ENCODE data around the gene DENND4A.

Gene DENND4A

DNA sequence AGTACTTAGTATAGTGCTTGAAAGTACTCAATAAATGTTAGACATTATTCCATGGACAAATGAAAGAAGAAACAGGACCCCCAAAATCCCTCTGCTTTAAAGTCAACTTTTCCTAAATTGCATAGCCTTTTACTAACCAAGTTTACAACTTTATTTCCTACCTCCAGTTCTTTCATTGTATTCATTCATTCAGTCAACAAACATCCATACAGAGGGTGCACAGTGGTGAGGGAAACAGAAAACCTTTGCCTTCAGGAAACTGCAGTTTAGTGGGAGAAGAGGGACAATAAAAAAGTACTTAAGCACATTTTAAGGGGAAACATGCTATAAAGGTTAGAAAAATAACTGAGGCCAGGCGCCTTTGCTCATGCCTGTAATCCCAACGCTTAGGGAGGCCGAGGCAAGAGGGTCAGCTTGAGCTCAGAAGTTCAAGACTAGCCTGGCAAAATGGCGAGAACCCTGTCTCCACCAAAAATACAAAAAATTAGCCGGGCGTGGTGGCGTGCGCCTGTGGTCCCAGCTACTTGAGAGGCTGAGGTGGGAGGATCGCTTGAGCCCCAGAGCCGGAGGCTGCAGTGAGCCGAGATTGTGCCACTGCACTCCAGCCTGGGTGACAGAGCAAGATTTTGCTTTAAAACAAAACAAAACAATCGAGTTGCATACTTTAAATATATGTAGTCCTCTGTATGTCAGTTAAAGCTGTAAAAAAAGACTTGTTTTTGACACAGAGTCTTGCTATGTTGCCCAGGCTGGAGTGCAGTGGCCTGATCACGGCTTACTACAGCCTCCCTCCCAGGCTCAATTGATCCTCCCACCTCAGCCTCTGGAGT, 1.1 kb upstream of the DENND4A start:
- H3K27ac ChIP-seq (ENCODE audit: extremely low read depth, low read depth, low read length), result peak overlapping the region; percentile 81
- TF ChIP-seq ZNF121 (tag by site-specific recombination; IDR thresholded peaks at IDR 0.05), result peak; percentile 90
- TF ChIP-seq, protein P1, sequence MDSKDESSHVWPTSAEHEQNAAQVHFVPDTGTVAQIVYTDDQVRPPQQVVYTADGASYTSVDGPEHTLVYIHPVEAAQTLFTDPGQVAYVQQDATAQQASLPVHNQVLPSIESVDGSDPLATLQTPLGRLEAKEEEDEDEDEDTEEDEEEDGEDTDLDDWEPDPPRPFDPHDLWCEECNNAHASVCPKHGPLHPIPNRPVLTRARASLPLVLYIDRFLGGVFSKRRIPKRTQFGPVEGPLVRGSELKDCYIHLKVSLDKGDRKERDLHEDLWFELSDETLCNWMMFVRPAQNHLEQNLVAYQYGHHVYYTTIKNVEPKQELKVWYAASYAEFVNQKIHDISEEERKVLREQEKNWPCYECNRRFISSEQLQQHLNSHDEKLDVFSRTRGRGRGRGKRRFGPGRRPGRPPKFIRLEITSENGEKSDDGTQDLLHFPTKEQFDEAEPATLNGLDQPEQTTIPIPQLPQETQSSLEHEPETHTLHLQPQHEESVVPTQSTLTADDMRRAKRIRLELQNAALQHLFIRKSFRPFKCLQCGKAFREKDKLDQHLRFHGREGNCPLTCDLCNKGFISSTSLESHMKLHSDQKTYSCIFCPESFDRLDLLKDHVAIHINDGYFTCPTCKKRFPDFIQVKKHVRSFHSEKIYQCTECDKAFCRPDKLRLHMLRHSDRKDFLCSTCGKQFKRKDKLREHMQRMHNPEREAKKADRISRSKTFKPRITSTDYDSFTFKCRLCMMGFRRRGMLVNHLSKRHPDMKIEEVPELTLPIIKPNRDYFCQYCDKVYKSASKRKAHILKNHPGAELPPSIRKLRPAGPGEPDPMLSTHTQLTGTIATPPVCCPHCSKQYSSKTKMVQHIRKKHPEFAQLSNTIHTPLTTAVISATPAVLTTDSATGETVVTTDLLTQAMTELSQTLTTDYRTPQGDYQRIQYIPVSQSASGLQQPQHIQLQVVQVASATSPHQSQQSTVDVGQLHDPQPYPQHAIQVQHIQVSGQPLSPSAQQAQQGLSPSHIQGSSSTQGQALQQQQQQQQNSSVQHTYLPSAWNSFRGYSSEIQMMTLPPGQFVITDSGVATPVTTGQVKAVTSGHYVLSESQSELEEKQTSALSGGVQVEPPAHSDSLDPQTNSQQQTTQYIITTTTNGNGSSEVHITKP (tag by site-specific recombination; IDR thresholded peaks at IDR 0.05), result 0 out of 2 replicates have a peak, but pooled peaks have one; percentile 25
- TF ChIP-seq, protein P2, sequence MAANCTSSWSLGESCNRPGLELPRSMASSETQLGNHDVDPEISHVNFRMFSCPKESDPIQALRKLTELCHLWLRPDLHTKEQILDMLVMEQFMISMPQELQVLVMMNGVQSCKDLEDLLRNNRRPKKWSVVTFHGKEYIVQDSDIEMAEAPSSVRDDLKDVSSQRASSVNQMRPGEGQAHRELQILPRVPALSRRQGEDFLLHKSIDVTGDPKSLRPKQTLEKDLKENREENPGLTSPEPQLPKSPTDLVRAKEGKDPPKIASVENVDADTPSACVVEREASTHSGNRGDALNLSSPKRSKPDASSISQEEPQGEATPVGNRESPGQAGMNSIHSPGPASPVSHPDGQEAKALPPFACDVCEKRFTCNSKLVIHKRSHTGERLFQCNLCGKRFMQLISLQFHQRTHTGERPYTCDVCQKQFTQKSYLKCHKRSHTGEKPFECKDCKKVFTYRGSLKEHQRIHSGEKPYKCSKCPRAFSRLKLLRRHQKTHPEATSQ (tag by site-specific recombination; IDR thresholded peaks at IDR 0.05), result no peak
- ChIA-PET POLR2A (interaction anchor here (0.6 to 3.3 kb wide), 3 partner anchors 14 to 39 kb away, joined by 7 to 16 read pairs (median 9); no protein-coding TSS in a partner anchor), CTCF (interaction anchor here (0.5 to 4.3 kb wide), 2 partner anchors 15 to 155 kb away, joined by 4 to 14 read pairs; no protein-coding TSS in a partner anchor)
- peaks cover 11% of the 10 kb centered on the region for H3K4me1 ChIP-seq (ENCODE audit: control insufficient read depth, insufficient read depth, low read length)
- no peaks in the 10 kb centered on the region for H3K36me3 ChIP-seq (ENCODE audit: control insufficient read depth in 2 of 2, insufficient read depth in 1 of 2, low read length in 2 of 2)
- no peaks in the 10 kb centered on the region for H3K9me3 ChIP-seq (ENCODE audit: control insufficient read depth, insufficient read depth, low read depth, low read length)
- H3K4me3 ChIP-seq (ENCODE audit: low read depth, low read length), result peak overlapping the region; percentile 70

DNA sequence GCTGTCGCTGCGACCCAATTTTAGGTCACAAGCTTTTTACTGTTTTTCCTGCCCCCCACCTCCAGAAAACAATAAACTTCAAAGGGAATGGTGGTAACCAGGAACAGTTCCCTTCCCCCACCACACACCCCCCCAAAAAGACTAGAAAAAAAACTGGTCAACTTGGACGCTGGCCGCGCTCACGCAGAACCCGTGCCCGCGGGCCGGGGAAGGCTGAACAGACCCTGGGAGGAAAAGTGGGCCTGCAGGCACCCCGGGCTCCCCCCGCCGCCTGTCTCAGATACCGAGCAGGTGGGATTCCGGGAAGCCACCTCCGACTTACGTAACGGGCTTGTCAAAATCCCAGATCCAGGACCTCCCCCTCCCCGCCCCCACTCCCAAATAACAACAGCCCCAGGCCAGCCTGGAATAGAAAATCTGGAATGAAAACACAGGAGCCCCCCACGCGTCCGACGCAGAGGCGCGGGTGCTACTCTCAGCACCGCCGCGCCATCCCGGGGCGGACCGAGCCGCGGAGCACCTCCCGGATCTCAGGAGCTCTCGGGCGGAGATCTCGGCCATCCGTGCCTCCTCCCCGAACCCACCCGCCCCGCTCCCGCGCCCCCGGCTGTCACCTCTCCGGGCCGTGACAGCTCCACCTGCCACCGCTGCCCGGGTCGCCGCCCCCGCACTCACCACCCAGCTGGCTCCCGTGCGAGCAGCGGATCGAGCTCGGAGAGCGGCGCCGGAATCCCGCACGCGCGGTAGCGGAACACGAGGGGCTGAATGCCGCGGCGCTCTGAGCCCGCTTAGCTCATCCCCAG, 557 bp downstream of the DENND4A start:
- Histone ChIP-seq H3K27ac (ENCODE audit: extremely low read depth, low read depth, low read length) (peak overlapping the region; percentile 76), H3K9me3 (ENCODE audit: control insufficient read depth, insufficient read depth, low read depth, low read length) (no peaks in the 10 kb centered on the region), H3K4me1 (ENCODE audit: control insufficient read depth, insufficient read depth, low read length) (peaks cover 19% of the 10 kb centered on the region), H3K4me3 (ENCODE audit: low read depth, low read length) (peak overlapping the region; percentile 70), H3K36me3 (ENCODE audit: control insufficient read depth in 2 of 2, insufficient read depth in 1 of 2, low read length in 2 of 2) (no peaks in the 10 kb centered on the region)
- ChIA-PET POLR2A (interaction anchor here (0.6 to 3.3 kb wide), 10 partner anchors 17 to 595 kb away, joined by 3 to 17 read pairs (median 4); partner anchors contain the start of genes HACD3, MAP2K1, RAB11A and RNU5B-1), CTCF (interaction anchor here (0.8 to 4.3 kb wide), 3 partner anchors 32 to 153 kb away, joined by 3 to 14 read pairs (median 5); no protein-coding TSS in a partner anchor)
- no peak for TF ChIP-seq ZNF138 (tag by site-specific recombination; IDR thresholded peaks at IDR 0.05; ENCODE audit: borderline replicate concordance)
- TF ChIP-seq ZNF350 (tag by site-specific recombination; IDR thresholded peaks at IDR 0.05), result no peak
- TF ChIP-seq, protein P3, sequence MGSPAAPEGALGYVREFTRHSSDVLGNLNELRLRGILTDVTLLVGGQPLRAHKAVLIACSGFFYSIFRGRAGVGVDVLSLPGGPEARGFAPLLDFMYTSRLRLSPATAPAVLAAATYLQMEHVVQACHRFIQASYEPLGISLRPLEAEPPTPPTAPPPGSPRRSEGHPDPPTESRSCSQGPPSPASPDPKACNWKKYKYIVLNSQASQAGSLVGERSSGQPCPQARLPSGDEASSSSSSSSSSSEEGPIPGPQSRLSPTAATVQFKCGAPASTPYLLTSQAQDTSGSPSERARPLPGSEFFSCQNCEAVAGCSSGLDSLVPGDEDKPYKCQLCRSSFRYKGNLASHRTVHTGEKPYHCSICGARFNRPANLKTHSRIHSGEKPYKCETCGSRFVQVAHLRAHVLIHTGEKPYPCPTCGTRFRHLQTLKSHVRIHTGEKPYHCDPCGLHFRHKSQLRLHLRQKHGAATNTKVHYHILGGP (tag by site-specific recombination; IDR thresholded peaks at IDR 0.05), result peak; percentile 35; the same call in 1 of the 2 replicates
- no peak for TF ChIP-seq ZNF292 (tag by site-specific recombination; IDR thresholded peaks at IDR 0.05; ENCODE audit: borderline replicate concordance, low read depth)
- TF ChIP-seq, protein P4, sequence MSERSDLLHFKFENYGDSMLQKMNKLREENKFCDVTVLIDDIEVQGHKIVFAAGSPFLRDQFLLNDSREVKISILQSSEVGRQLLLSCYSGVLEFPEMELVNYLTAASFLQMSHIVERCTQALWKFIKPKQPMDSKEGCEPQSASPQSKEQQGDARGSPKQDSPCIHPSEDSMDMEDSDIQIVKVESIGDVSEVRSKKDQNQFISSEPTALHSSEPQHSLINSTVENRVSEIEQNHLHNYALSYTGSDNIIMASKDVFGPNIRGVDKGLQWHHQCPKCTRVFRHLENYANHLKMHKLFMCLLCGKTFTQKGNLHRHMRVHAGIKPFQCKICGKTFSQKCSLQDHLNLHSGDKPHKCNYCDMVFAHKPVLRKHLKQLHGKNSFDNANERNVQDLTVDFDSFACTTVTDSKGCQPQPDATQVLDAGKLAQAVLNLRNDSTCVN (tag by site-specific recombination; optimal IDR thresholded peaks at IDR 0.05), result peak; percentile 91
- TF ChIP-seq, protein P5, sequence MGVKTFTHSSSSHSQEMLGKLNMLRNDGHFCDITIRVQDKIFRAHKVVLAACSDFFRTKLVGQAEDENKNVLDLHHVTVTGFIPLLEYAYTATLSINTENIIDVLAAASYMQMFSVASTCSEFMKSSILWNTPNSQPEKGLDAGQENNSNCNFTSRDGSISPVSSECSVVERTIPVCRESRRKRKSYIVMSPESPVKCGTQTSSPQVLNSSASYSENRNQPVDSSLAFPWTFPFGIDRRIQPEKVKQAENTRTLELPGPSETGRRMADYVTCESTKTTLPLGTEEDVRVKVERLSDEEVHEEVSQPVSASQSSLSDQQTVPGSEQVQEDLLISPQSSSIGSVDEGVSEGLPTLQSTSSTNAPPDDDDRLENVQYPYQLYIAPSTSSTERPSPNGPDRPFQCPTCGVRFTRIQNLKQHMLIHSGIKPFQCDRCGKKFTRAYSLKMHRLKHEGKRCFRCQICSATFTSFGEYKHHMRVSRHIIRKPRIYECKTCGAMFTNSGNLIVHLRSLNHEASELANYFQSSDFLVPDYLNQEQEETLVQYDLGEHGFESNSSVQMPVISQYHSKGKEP (tag by site-specific recombination; IDR thresholded peaks at IDR 0.05), result peak; percentile 28; the same call in 1 of the 2 replicates
- 0 out of 2 replicates have a peak, but pooled peaks have one; percentile 48 for TF ChIP-seq ZNF785 (tag by site-specific recombination; IDR thresholded peaks at IDR 0.05)
- TF ChIP-seq GLIS1 (tag by site-specific recombination; IDR thresholded peaks at IDR 0.05), result peak; percentile 84
- TF ChIP-seq SCRT2 (tag by site-specific recombination; IDR thresholded peaks at IDR 0.05), result 0 out of 2 replicates have a peak, but pooled peaks have one; percentile 8
- TF ChIP-seq, protein P6, sequence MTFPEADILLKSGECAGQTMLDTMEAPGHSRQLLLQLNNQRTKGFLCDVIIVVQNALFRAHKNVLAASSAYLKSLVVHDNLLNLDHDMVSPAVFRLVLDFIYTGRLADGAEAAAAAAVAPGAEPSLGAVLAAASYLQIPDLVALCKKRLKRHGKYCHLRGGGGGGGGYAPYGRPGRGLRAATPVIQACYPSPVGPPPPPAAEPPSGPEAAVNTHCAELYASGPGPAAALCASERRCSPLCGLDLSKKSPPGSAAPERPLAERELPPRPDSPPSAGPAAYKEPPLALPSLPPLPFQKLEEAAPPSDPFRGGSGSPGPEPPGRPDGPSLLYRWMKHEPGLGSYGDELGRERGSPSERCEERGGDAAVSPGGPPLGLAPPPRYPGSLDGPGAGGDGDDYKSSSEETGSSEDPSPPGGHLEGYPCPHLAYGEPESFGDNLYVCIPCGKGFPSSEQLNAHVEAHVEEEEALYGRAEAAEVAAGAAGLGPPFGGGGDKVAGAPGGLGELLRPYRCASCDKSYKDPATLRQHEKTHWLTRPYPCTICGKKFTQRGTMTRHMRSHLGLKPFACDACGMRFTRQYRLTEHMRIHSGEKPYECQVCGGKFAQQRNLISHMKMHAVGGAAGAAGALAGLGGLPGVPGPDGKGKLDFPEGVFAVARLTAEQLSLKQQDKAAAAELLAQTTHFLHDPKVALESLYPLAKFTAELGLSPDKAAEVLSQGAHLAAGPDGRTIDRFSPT (tag by site-specific recombination; IDR thresholded peaks at IDR 0.05), result 0 out of 2 replicates have a peak, but pooled peaks have one; percentile 26
- TF ChIP-seq ZNF777 (tag by site-specific recombination; IDR thresholded peaks at IDR 0.05; ENCODE audit: borderline replicate concordance), result no peak
- 0 out of 2 replicates have a peak, but pooled peaks have one; percentile 35 for TF ChIP-seq ZNF366 (tag by site-specific recombination; conservative IDR thresholded peaks at IDR 0.05)
- TF ChIP-seq, protein P7, sequence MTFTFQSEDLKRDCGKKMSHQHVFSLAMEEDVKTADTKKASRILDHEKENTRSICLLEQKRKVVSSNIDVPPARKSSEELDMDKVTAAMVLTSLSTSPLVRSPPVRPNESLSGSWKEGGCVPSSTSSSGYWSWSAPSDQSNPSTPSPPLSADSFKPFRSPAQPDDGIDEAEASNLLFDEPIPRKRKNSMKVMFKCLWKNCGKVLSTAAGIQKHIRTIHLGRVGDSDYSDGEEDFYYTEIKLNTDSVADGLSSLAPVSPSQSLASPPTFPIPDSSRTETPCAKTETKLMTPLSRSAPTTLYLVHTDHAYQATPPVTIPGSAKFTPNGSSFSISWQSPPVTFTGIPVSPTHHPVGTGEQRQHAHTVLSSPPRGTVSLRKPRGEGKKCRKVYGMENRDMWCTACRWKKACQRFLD (tag by site-specific recombination; IDR thresholded peaks at IDR 0.05), result no peak

Measured in HEK293 (cell line).